Skeletal muscle cell (primary cell): ENCODE results near the gene APOL3.
"Not testable (repeated sequence)": the region's sequence is repeated elsewhere in the genome, so short reads cannot be mapped to it uniquely, and the experiment has no call there.

Experiments
- DNase-seq: peaks from one replicate; pipeline ENCODE4 v3.0.0-alpha.2; 2010; ENCODE audit warnings: low read depth
- H3K4me3 ChIP-seq: 2 replicates; pipeline ENCODE4 v1.5.1; 2011; ENCODE audit warnings: low read depth, mild to moderate bottlenecking, control low read depth, low read length, moderate library complexity

APOL3 gene

DNA sequence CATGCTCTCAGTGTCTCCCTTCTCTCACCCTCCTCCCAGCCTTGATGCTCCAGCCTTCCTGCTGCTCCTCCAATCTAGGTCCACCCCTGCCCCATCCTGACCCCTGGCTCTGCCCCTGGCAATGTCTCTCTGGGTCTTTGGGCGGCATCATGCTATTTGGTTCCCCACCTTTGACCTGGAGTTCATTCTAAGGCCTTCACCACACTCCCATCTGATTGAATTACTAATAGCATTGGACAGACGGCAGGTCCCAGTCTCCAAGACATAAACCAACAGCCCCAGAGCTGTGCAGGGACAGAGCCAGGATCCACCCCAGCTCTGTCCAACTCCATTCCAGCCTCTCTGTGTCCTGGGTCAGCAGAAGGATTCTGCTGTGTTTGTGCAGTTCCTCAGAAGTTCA, 33.8 kb upstream of the APOL3 start:
- DNase-seq: no peak
- no peak overlapping the region for H3K4me3 ChIP-seq

DNA sequence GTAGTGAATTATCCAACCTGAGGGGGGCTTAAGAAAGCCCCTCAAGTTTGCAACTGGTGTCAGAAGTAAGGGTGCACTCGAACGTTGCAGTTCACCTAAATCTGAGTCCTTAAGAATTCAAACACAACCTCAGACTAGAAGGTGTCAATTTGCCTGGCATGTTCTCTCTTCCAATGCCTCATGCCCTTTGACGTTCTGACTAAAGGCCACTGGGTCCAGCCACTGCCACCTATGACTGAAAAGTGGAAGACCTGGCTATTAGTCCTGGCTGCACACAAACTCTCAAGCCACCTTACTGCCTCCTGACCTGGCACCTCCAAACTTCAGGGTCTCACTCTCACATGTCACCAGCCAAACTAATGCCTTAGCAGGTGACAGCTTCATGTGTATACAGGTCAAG, 33.0 kb upstream of the APOL3 start:
- H3K4me3 ChIP-seq: no peak overlapping the region
- DNase-seq: no peak

DNA sequence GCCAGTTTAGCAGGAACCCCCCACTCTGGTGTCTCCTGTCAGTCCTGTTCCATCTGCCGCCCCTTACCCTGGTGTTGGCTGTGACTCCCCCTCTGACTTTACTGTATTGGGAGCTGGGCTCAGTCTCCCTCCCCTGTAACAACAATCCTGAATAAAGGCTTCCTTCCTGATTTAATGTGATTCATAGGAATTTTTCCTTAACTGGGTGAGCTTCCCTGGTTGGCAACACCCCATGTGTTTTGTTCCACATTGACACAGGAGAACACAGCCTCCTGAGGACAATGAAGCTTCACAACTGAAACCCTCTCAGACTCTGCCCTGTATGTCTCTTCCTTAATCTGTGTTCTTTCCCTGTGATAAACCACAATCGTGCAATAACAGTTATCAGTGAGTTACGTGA, 32.6 kb upstream of the APOL3 start:
- no peak overlapping the region for H3K4me3 ChIP-seq
- DNase-seq: no peak

DNA sequence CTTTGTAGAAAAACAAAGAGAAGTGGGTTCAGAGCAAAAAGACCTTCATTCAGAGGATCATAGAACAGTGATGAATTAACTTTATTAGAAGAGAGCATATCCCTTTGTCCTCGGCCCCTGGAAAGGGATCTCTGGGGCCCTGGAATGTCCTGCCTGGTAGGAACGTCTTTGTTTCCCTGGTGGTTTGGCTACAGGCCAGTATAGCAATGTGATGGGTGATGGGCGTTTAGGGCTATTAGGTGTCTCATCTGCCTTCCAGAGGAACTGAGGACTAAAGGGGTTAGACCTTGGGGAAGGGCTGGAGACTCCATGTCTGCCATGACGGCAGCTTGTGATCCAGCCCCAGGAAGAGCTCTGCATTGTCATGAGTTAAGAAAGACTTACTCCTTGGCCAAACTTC, 32.0 kb upstream of the APOL3 start:
- no peak overlapping the region for H3K4me3 ChIP-seq
- no peak for DNase-seq

DNA sequence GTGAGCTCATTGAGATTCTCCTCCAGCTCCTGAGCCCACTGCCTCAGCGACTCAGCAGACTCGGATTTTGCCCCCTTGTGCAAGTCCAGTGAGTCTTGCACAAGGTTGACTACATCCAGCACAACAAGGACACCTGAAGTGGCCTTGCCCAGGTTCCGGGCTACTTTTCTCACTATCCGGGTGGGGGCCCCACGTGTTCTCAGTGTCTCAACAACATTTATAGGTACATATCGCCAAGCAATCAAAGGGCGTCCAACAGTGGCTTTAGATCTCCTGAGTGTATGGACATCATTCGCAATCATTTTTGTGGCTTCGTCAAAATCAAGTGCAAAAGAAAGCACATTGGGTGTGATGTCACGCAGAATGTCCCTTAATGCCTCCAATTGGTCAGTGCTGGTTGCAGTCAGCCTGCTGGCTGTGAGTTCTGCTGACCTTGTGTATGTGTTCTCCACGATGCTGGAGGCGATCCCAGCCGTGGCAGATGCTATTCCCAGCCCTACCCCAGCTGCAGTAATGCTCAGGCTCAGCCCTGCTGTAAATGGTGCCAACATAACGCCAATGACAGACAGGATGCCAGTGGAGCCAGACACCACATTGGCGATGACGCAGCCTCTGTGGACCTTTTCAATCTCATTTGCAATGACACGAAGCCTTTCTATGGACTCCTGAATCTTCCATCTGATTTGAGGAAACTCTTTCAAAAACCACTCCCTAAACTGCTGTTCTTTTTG, 30.7 kb upstream of the APOL3 start:
- no peak overlapping the region for H3K4me3 ChIP-seq
- DNase-seq: no peak

DNA sequence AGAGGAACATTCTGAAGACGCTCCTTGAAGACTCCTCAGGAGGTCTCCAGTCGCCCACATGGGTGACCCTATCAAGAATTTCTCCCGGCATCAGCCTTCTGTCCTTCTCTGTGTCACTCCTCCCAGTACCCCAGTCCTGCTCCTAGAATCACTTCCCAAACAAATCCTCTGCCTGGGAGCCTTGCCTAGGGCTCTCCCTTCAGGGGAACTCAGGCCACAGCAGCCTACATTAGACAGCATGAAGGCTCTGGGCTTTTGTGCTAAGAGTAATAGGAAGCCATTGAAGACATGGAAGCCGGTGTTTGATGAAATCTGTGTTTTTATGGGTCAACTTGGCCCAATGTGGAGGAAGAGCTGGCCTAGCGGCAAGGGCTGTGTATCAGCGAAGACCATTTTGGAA, 27.3 kb upstream of the APOL3 start:
- DNase-seq, H3K4me3 ChIP-seq: not testable (repeated sequence)

DNA sequence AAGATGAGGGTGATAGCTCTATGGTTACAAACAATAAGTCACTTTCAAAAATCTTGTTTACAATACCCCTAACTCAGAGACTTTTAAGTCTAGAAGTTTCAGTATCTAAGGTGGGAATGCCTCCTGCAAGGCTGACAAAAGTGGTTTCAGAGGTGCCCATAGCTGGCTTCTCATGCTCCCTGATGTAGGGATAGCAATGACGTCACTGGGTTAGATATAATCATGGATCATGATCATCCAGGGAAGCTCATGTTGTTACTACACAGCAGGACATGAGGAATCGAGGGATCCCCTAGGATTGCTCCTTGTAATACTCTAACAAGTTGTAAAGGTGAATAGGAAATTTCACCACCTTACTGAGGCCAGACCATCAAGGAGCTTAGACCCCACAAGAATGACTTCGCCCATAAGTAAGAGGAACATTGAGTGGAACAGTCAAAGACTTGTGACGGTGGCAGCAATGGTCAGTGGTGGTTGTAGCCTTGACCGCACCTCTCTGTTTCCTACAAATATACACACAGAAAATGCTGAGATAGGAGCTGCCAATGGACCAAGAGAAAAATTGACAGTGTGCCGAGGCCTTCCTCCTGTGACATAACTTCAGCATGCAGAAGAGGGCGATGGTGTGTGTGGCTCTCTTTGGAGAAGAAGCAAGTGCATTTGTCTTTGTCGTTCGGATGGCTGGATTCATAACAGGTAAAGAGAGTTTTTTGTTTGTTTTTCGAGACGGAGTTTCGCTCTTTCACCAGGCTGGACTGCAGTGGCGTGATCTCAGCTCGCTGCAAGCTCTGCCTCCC, 25.5 kb upstream of the APOL3 start:
- no peak for DNase-seq
- H3K4me3 ChIP-seq: no peak overlapping the region

DNA sequence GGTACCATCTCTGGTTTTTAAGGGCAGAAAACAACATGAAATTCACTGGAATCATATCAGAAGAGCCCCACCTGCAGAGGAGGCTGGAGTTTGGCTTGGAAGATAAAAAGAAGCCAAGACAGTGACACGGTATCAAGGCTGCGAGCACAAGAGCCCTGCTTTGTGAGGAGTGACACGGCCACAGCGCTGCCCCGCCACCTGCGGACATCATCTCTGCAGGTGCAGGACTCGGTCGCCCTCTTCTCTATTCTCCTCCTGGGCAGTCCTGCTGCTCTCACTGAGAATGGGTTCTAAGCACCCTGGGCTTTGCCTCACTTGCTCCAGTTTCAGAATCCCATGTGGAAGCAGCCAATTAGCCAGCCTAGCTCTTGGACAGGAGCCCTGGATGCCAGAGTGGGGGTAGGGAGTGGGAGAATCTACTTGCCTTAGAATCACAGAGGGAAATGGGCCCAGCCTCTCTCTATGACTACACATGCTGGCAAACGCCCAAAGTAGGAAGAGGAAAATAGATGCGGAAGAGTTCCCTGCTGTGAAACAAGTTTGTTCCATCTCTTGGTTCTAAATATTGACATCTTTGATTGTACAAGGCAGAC, 24.0 kb upstream of the APOL3 start:
- no peak overlapping the region for H3K4me3 ChIP-seq
- DNase-seq: no peak

DNA sequence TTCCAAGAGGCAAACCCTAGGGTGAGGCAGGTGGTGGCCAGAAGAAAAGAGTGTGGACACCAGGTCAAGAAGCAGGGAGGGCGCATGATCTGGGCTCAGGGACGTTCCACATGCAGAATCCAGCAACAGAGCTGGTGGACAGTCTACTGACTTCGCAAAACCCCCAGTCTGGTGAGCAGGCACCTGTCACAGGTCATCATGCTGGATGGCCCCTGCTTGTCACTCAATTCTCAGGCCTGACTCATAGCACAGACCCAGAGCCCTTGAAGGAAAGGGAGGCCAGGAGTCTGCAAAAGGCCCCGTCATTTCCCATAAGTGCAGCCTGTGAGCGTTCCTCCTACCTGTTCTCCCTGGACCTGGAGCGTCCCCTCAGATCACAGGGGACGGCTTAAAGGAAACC, 22.9 kb upstream of the APOL3 start:
- DNase-seq: no peak
- H3K4me3 ChIP-seq: no peak overlapping the region

DNA sequence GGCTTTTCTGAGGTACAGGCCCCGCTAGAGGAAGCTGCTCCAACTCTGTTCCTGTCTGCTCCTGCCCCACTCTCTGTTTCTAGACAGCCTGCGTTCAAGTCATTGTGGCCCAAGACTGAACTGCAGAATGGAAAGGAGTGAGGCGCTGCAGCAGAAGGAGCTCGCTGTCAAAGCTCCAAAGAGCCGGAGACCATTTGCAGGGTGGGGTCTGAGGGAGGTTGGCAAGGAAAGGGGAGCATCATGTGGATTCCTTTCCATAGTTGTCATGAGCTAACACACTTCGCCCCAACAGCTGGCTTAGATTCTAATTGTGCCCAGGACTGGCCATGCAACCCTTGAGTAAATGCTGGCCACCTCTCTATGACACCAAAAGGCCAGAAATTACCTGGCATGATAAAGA, 22.3 kb upstream of the APOL3 start:
- no peak for DNase-seq

DNA sequence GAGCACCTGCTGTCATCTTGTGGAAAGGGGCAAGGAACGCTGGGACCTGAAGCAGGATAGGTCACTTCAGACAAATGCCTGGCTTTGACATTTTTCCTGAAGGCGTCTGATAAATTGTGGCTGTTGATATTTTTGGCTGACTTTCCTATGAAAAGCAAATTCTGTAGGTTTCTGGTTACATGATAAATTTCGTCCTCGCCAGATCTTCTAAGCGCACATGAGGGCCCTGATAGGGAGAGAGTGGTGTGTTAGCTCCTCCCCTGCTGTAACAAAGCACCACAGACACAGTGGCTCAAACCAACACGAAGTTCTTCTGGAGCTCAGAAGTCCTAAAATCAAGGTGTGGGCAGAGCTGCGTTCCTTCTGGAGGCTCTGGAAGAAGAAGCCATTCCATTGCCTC, 21.5 kb upstream of the APOL3 start:
- H3K4me3 ChIP-seq: no peak overlapping the region

More for the DNA sequence above, 22.3 kb upstream of the APOL3 start:
- no peak overlapping the region for H3K4me3 ChIP-seq

DNA sequence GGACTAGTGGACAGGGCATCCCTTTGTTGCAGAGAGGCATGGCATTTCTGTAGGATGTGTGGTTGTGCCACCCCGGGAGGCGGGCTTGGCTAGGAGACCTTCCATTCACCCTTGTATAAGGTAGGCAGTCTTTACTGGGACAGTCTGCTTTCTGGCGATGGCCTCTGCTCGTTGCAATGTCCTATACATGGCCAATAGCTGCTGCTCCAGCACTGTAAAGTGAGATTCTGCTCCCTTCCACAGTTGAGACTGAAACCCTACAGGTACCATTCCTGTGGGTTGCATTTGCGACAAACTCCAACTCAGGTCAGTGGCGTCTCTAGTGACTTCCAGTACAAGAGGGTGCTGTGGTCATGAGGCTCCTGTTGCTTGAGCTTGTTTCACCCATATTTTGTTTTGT, 20.4 kb upstream of the APOL3 start:
- no peak for DNase-seq
- H3K4me3 ChIP-seq: no peak overlapping the region

More for the DNA sequence above, 21.5 kb upstream of the APOL3 start:
- DNase-seq: no peak

DNA sequence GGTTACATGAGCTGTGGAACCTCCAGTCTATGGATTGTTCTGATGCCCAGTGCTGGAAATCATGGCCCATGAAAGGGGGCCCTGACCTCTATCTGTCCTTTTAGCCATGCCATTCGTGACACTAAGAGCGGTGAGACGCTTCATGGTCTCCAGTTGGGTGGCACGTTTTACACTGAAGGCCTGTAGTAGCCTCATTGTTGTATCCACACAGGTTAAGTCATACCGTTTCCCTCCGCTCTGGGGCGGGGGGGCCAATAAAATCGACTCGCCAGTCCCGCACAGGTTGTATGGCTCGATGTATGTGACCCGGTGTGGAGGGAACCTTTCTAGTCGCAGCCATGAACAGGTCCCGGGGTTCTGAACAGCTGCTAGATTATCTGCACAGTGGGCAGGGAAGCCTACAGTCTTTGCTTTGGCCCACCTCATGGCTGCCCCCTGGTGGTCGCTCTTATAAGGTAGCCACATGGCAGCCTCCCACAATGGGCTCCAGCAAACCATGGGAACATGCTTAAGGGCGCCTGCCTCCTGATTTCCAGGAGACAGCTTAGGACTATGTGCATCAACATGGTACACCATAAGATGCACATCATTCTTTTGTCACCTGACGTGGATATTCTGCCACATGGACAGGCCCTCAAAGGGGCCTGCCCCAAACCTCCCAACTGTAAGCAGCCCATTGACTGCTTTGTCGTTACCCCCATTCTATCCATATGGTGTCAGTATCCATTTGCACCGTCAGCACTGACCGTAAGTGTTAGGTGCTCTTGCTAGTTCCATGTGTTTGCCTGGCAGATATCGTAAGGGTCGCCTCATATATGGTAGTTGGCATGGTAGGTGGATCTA, 19.7 kb upstream of the APOL3 start:
- no peak for DNase-seq
- no peak overlapping the region for H3K4me3 ChIP-seq

DNA sequence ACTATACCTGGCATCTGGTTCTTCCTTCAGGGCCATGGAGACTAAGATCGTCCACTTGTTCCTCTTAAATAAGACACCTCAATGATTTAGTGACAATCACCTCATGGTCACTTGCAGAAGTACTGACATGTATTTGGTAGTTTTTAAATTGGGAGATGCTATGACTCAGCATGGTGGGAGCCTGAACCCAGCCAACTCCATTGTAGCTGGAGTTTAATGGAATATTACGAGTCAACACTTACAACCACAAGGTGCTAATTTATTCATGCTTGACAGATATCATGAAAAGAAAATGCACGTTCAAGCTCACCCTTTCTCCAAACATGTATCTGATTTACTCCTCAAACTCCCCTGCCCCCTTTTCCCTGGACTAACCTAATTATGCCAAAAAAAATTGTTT, 16.6 kb upstream of the APOL3 start:
- DNase-seq: no peak
- H3K4me3 ChIP-seq: no peak overlapping the region

DNA sequence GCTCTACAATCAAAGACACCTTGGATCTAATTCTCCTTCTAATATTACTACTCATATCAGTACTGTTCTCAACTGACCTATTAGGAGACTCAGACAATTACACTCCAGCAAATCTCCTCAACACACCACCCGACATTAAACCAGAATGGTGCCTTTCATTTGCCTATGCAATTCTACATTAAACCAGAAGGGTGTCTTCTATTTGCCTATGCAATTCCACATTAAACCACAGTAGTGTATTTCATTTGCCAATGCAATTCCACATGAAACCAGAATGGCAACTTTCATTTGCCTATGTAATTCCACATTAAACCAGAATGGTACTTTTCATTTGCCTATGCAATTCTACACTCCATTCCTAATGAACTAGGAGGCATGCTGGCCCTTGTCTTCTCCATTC, 15.3 kb upstream of the APOL3 start:
- DNase-seq: no peak
- no peak overlapping the region for H3K4me3 ChIP-seq

DNA sequence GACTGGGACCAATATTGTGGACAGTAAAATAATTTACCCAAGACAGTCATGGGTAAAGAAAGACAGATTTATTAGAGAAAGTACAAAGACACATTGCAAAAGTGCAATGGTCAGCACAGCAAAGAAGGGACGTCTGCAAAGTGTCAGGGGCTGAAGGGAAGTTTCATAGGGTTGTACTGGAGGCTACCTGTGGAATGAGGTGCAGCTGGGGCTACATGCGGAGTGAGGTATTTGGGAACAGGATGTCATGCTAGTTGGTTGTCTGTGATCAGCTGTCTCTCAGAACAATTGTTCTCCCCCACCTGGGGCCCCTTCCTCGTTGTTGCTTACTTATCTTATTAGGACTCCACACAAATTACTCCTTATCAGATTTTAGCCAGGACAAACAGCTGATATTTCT, 11.4 kb upstream of the APOL3 start:
- no peak overlapping the region for H3K4me3 ChIP-seq
- no peak for DNase-seq

DNA sequence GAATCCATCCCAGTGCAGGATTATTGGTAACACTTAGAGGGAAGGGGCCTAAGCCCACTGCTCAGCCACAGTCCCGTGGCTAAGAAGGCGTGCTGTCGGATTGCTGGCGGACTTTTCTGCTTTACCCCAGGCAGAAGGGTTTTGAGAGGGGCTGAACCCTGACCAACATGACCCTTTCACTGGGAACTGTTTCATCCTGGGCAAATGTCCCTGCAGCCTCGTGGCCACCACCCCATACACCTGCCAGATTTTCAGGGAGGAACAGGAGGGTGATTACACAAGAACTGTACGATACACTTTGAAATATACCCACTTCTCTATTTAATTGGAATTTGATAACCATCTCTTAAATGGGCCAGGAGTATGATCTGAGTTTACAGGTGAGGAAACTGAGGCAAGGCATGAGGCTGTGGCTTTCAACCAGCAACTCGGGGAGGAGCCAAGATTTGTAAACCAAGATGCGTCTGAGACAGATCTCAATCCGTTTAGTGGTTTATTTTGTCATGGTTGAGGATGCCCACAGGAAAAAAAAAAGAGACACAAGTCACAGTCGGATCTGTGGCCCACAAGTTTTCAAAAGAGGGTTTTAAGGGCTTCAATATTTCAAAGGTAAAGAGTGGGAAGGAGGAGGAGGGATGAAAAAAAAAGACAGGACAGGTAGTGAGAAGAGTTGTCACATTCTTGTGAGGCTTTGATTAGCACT, 6.1 kb upstream of the APOL3 start:
- no peak for DNase-seq
- H3K4me3 ChIP-seq: no peak overlapping the region

DNA sequence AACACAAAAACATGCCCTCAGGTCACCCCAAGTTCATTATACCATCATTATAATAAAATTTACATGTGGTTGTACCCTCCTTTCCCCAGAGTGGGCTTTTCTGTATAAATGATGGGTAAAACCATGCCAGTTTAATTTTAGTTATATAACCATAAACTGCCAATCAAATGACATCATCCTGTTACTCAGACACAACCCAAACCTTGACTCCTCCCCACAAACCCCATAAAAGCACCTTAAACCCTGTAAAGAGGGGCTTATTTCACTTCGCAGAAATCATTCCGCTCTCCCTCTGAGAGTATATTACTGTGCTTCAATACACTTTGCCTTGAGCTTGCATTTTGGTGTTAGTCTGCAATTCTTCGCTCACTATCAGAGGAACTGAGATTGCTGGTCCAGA, 5.5 kb upstream of the APOL3 start:
- H3K4me3 ChIP-seq: no peak overlapping the region
- no peak for DNase-seq

DNA sequence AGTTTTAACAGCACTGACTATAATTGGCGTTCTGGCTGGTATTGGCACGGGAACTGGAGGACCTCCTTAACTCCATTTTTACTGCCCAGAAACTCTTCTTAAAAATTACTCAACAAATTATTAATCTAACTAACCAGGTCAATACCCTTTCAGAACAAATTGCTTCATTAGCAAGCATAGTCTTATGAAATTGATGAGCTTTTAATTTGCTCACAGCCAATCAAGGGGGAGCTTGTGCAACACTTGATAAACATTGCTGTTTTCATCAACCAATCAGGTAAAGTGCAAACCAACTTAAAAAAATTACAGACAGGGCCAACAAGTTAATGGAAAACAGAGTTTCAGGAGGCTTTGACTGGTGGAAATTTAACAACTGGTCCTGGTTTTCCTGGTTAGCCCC, 4.6 kb upstream of the APOL3 start:
- no peak overlapping the region for H3K4me3 ChIP-seq
- DNase-seq: no peak
